Liver (tissue), 9 donors: ENCODE results near the gene RPS6KC1. TPM values are rescaled to one million over a fixed set of nuclear protein-coding genes. Genes with fewer than 3 reads are reported as not detected.
"Not testable (repeated sequence)": the region's sequence is repeated elsewhere in the genome, so short reads cannot be mapped to it uniquely, and the experiment has no call there.

ENCODE experiments used
- DNase-seq: peaks from one replicate; pipeline ENCODE4 v3.0.0-alpha.2; 2017; ENCODE audit warnings: low spot score
- H3K27ac ChIP-seq, 2 donors: one replicate each; pipeline ENCODE4 v1.7.0; 2013; ENCODE audit warnings: inconsistent platforms in 2 of 2, low read length in 2 of 2, control low read depth in 1 of 2, low read depth in 1 of 2, mild to moderate bottlenecking in 1 of 2
- H3K27me3 ChIP-seq, 4 donors: one replicate each; pipeline versions ENCODE4 v1.6.1 to v1.7.0; 2013; ENCODE audit warnings: low read length in 3 of 4, inconsistent platforms in 1 of 4, mild to moderate bottlenecking in 1 of 4, moderate library complexity in 1 of 4; ENCODE audit not compliant: control insufficient read depth in 4 of 4, insufficient read depth in 4 of 4
- H3K36me3 ChIP-seq, 4 donors: one replicate each; pipeline versions ENCODE4 v1.6.1 to v1.7.0; 2013; ENCODE audit warnings: low read length in 3 of 4, mild to moderate bottlenecking in 3 of 4, low read depth in 1 of 4, moderate library complexity in 1 of 4; ENCODE audit not compliant: control insufficient read depth in 4 of 4, insufficient read depth in 3 of 4
- H3K4me1 ChIP-seq, 4 donors: one replicate each; pipeline versions ENCODE4 v1.6.1 to v1.7.0; 2013; ENCODE audit warnings: low read length in 3 of 4, mild to moderate bottlenecking in 3 of 4, moderate library complexity in 1 of 4; ENCODE audit not compliant: control insufficient read depth in 4 of 4, insufficient read depth in 4 of 4
- H3K4me3 ChIP-seq, 3 donors: one replicate each; pipeline versions ENCODE4 v1.6.1 to v1.7.0; 2013; ENCODE audit warnings: low read length in 3 of 3, control low read depth in 1 of 3, low read depth in 1 of 3, mild to moderate bottlenecking in 1 of 3
- H3K9ac ChIP-seq, 2 donors: one replicate each; pipeline ENCODE4 v1.7.0; 2013; ENCODE audit warnings: low read length in 2 of 2, mild to moderate bottlenecking in 2 of 2, moderate library complexity in 2 of 2, control low read depth in 1 of 2, low read depth in 1 of 2
- H3K9me3 ChIP-seq, 4 donors: one replicate each; pipeline versions ENCODE4 v1.6.1 to v1.7.0; 2013; ENCODE audit warnings: low read length in 3 of 4; ENCODE audit not compliant: control insufficient read depth in 4 of 4
- EGR1 ChIP-seq, 2 donors: IDR thresholded peaks; 2 replicates each; pipeline ENCODE4 v1.6.1; 2016 to 2018; ENCODE audit warnings: antibody characterized with exemption in 2 of 2, low read depth in 2 of 2
- FOXA1 ChIP-seq: IDR thresholded peaks from 2 replicates; pipeline ENCODE4 v1.6.1; 2016; ENCODE audit warnings: antibody characterized with exemption
- FOXA2 ChIP-seq: IDR thresholded peaks from 2 replicates; pipeline ENCODE4 v1.6.1; 2016; ENCODE audit warnings: antibody characterized with exemption
- GABPA ChIP-seq, 2 donors: IDR thresholded peaks in 1 of 2; conservative IDR thresholded peaks in 1 of 2; 2 replicates each; pipeline ENCODE4 v1.6.1; 2016; ENCODE audit warnings: antibody characterized with exemption in 2 of 2, mild to moderate bottlenecking in 1 of 2, moderate library complexity in 1 of 2
- HNF4A ChIP-seq, 2 donors: conservative IDR thresholded peaks; 2 replicates each; pipeline ENCODE4 v1.6.1; 2016; ENCODE audit warnings: antibody characterized with exemption in 2 of 2, mild to moderate bottlenecking in 2 of 2
- HNF4G ChIP-seq: IDR thresholded peaks from 2 replicates; pipeline ENCODE4 v1.6.1; 2016; ENCODE audit warnings: antibody characterized with exemption
- RAD21 ChIP-seq, 2 donors: IDR thresholded peaks; 2 replicates each; pipeline ENCODE4 v1.6.1; 2016; ENCODE audit warnings: antibody characterized with exemption in 2 of 2, mild to moderate bottlenecking in 2 of 2
- RXRA ChIP-seq, 2 donors: IDR thresholded peaks; 2 replicates each; pipeline ENCODE4 v1.6.1; 2017 to 2018; ENCODE audit warnings: antibody characterized with exemption in 2 of 2, mild to moderate bottlenecking in 1 of 2
- SP1 ChIP-seq: IDR thresholded peaks from 2 replicates; pipeline ENCODE4 v1.6.1; 2018; ENCODE audit warnings: antibody characterized with exemption, mild to moderate bottlenecking
- TAF1 ChIP-seq: conservative IDR thresholded peaks from 2 replicates; pipeline ENCODE4 v1.6.1; 2016; ENCODE audit warnings: antibody characterized with exemption, mild to moderate bottlenecking
- WGBS: extraction: QIAGEN DNeasy Blood & Tissue Kit; methylation state at CpG from one replicate; pipeline ENCODE4 v1.1.7; 2013; 5-methylcytosine and 5-hydroxymethylcytosine counted together
- polyA plus RNA-seq, 2 donors: library from polyadenylated mRNA; stranded (reverse) in 1 of 2; unstranded in 1 of 2; fragments of 200-250 nt in 1 of 2; fragments of >200 nt in 1 of 2; fragmentation: Nextera tagmentation in 1 of 2; extraction: Ambion mirVana in 1 of 2; gene quantifications; one replicate each; pipeline versions ENCODE4 v1.2.1 to v1.2.3, GENCODE V29; 2013 to 2015
- total RNA-seq, 2 donors: library from RNA; depleted of rRNA; stranded (reverse); fragments of >200 nt; gene quantifications; one replicate each; pipeline ENCODE4 v1.2.3, GENCODE V29; 2014
- TF ChIP-seq, protein P1 (sequence below): IDR thresholded peaks from 2 replicates; pipeline ENCODE4 v1.6.1; 2016; ENCODE audit warnings: antibody characterized with exemption
- TF ChIP-seq, protein P2 (sequence below): IDR thresholded peaks from 2 replicates; pipeline ENCODE4 v1.6.1; 2016; ENCODE audit warnings: antibody characterized with exemption
- TF ChIP-seq, protein P3 (sequence below): IDR thresholded peaks from 2 replicates; pipeline ENCODE4 v1.6.1; 2016; ENCODE audit warnings: antibody characterized with exemption
- TF ChIP-seq, protein P4 (sequence below): IDR thresholded peaks from 2 replicates; pipeline ENCODE4 v1.6.1; 2016; ENCODE audit warnings: antibody characterized with exemption, mild to moderate bottlenecking
- donor health status: healthy.
- donor health status: healthy.
- donor health status: healthy.
- donor health status: healthy.
- donor health status: healthy.

The RPS6KC1 gene
- total and polyA plus RNA-seq, 4 donors, result 3.5 to 15.6 (median 9.8) TPM

DNA sequence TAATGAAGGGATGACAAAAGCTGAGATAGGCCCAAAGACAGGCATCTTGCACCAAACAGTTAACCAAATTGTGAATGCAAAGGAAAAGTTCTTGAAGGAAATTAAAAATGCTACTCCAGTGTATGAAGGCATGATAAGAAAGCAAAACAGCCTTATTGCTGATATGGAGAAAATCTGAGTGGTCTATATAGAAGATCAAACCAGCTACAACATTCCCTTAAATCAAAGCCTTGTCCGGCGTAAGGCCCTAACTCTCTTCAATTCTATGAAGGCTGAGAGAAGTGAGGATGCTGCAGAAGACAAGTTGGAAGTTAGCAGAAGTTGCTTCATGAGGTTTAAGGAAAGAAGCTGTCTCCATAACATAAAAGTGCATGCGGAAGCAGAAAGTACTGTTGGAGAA is 31.0 kb upstream of the RPS6KC1 start:
- no peaks in the 10 kb centered on the region for H3K27me3 ChIP-seq
- H3K4me3 ChIP-seq, result no peak overlapping the region
- DNase-seq, result no peak
- TF ChIP-seq FOXA2 (no peak), TAF1 (no peak), FOXA1 (no peak), EGR1 (IDR thresholded peaks at IDR 0.05; ENCODE audit: low read depth in 2 of 2) (no peak), SP1 (no peak), HNF4G (no peak)
- no peaks in the 10 kb centered on the region for H3K9me3 ChIP-seq
- WGBS, result 96% methylated on average over 3 of the region's 3 CpGs
- no peak overlapping the region for H3K9ac ChIP-seq
- no peaks in the 10 kb centered on the region for H3K36me3 ChIP-seq
- H3K27ac ChIP-seq, result no peak overlapping the region
- H3K4me1 ChIP-seq, result no peaks in the 10 kb centered on the region

DNA sequence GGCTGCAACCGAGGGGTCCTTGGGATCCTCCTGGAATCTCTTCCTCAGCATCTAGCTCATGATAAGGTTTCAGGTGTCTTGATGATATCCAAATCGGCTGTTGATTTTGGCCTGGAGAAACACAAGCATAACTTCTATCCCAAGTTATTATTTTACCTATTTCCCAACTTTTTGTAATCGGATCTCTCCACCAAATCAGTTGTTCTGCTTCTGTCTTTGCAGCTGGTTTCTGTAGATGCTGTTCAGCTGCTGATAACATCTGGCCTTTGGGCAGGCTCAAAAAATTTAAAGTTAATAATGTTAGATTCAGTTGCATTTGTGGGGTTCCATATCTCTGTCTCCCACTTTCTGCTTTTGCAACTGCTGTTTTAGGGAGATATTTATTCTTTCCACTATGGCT is 24.0 kb upstream of the RPS6KC1 start:
- H3K9me3 ChIP-seq, H3K36me3 ChIP-seq, H3K27ac ChIP-seq, H3K9ac ChIP-seq, DNase-seq, H3K4me1 ChIP-seq, H3K4me3 ChIP-seq, H3K27me3 ChIP-seq: not testable (repeated sequence)
- 80% methylated on average over 3 of the region's 3 CpGs for WGBS

DNA sequence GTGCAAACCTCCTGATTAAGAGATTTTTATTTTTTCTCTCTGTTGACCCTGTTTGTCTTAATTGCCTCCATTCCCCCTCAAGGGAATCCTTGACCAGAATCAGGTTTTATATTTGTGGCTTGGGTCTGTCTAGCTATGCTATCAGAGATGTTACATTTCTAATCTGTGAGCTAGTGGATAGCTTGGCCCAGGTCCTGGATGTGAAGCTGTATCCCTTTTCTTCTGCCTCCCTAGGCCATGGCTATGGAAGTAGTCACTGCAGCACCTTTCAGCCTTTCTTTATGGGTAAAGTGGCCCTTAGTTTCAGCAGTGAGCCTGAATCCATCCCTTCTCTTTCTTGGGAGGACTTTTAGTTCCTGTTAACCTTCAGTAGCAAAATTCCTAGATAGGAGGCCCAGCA is 18.4 kb upstream of the RPS6KC1 start:
- H3K9ac ChIP-seq, result no peak overlapping the region
- H3K36me3 ChIP-seq, result no peaks in the 10 kb centered on the region
- H3K9me3 ChIP-seq, result peaks cover 0 to 4% (median 0%) of the 10 kb centered on the region in 4 donors
- TF ChIP-seq, protein P1, sequence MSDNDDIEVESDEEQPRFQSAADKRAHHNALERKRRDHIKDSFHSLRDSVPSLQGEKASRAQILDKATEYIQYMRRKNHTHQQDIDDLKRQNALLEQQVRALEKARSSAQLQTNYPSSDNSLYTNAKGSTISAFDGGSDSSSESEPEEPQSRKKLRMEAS, result no peak
- TF ChIP-seq SP1, result no peak
- no peak for TF ChIP-seq EGR1 (IDR thresholded peaks at IDR 0.05; ENCODE audit: low read depth in 2 of 2)
- no peak for TF ChIP-seq GABPA (IDR thresholded peaks at IDR 0.05 in 1 of 2, conservative IDR thresholded peaks at IDR 0.05 in 1 of 2)
- TF ChIP-seq, protein P2, sequence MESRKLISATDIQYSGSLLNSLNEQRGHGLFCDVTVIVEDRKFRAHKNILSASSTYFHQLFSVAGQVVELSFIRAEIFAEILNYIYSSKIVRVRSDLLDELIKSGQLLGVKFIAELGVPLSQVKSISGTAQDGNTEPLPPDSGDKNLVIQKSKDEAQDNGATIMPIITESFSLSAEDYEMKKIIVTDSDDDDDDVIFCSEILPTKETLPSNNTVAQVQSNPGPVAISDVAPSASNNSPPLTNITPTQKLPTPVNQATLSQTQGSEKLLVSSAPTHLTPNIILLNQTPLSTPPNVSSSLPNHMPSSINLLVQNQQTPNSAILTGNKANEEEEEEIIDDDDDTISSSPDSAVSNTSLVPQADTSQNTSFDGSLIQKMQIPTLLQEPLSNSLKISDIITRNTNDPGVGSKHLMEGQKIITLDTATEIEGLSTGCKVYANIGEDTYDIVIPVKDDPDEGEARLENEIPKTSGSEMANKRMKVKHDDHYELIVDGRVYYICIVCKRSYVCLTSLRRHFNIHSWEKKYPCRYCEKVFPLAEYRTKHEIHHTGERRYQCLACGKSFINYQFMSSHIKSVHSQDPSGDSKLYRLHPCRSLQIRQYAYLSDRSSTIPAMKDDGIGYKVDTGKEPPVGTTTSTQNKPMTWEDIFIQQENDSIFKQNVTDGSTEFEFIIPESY, result no peak
- no peak for TF ChIP-seq TAF1
- TF ChIP-seq, protein P3, sequence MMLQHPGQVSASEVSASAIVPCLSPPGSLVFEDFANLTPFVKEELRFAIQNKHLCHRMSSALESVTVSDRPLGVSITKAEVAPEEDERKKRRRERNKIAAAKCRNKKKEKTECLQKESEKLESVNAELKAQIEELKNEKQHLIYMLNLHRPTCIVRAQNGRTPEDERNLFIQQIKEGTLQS, result no peak
- no peak for TF ChIP-seq RAD21 (IDR thresholded peaks at IDR 0.05)
- TF ChIP-seq, protein P4, sequence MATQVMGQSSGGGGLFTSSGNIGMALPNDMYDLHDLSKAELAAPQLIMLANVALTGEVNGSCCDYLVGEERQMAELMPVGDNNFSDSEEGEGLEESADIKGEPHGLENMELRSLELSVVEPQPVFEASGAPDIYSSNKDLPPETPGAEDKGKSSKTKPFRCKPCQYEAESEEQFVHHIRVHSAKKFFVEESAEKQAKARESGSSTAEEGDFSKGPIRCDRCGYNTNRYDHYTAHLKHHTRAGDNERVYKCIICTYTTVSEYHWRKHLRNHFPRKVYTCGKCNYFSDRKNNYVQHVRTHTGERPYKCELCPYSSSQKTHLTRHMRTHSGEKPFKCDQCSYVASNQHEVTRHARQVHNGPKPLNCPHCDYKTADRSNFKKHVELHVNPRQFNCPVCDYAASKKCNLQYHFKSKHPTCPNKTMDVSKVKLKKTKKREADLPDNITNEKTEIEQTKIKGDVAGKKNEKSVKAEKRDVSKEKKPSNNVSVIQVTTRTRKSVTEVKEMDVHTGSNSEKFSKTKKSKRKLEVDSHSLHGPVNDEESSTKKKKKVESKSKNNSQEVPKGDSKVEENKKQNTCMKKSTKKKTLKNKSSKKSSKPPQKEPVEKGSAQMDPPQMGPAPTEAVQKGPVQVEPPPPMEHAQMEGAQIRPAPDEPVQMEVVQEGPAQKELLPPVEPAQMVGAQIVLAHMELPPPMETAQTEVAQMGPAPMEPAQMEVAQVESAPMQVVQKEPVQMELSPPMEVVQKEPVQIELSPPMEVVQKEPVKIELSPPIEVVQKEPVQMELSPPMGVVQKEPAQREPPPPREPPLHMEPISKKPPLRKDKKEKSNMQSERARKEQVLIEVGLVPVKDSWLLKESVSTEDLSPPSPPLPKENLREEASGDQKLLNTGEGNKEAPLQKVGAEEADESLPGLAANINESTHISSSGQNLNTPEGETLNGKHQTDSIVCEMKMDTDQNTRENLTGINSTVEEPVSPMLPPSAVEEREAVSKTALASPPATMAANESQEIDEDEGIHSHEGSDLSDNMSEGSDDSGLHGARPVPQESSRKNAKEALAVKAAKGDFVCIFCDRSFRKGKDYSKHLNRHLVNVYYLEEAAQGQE, result no peak
- no peak for TF ChIP-seq FOXA2
- TF ChIP-seq RXRA (IDR thresholded peaks at IDR 0.05), result no peak
- TF ChIP-seq HNF4A (conservative IDR thresholded peaks at IDR 0.05), result no peak
- DNase-seq, result no peak
- H3K27me3 ChIP-seq, result peaks cover 0 to 2% (median 0%) of the 10 kb centered on the region in 4 donors
- no peak overlapping the region for H3K4me3 ChIP-seq
- H3K4me1 ChIP-seq, result no peaks in the 10 kb centered on the region
- no peak overlapping the region for H3K27ac ChIP-seq
